Activated CD4-positive, CD25-positive, alpha-beta regulatory T cell treated with anti-CD3 and anti-CD28 coated beads, Interleukin-2, amount 50 U/mL, for 16 hours (primary cell): ENCODE data around the gene ARCN1.
"Not testable (repeated sequence)": the region's sequence is repeated elsewhere in the genome, so short reads cannot be mapped to it uniquely, and the experiment has no call there.

Source experiments
- DNase-seq: peaks from one replicate; pipeline ENCODE4 v3.0.0-alpha.2; 2020; ENCODE audit warnings: low read depth, low spot score

The ARCN1 gene

DNA sequence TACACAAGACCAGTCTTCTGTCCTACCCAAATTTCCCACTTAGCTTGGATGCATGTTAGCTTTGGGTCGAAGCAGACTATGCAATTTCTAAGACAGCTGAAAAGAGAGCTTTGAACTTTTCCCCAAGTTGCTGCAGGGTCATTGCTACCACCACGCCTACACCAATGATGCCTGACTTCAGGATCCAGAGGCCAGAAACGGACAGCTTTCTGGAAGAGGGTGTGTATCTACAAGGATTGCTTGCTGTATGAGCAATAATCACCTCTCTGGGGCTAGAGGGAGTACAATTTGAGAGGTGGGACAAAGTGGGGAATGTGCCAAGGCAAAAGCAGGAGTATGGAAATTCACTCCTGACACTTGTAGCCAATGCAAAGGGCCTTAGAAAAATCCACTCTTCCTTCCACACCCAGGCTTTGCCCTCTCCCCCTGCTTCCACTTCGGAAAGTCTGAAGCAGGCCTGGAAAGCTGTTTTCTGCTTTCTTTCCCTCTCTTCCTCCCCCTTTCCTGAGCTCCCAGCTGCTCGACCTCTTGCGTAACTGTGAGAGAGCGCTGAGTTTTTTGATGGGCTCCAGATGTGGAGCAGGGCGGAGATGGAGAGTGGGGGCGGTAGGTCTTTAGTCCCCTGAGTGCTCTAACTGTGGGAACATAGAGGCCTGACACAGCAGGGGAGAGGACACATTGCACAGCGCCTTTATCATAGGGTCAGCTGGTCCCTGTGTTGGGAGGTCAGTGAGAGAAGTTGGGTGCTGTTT is 33.1 kb downstream of the ARCN1 start:
- no peak for DNase-seq

- DNase-seq: no peak
These were observed 34.1 kb downstream of the ARCN1 start for GRCh38 chr11:118606157-118606843.

DNA sequence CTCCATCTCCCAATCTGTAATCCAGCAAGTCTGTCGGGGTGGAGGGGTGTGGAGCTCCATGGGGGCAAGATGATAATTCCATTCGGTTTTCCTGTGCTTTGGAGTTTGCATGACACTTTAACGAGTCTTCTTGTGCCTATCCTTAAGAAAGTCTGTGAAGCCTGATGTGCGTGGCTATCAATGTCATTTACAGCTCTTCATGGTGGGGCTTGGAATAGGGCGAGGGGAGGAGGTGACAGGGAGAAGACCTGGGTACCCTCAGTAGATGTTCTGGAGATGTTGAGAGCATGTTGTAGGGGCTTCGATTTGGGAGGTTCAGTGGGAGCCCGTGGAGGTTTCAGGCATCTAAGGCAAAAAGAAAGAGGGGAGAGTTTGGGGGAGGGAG is 34.6 kb downstream of the ARCN1 start:
- DNase-seq: no peak

DNA sequence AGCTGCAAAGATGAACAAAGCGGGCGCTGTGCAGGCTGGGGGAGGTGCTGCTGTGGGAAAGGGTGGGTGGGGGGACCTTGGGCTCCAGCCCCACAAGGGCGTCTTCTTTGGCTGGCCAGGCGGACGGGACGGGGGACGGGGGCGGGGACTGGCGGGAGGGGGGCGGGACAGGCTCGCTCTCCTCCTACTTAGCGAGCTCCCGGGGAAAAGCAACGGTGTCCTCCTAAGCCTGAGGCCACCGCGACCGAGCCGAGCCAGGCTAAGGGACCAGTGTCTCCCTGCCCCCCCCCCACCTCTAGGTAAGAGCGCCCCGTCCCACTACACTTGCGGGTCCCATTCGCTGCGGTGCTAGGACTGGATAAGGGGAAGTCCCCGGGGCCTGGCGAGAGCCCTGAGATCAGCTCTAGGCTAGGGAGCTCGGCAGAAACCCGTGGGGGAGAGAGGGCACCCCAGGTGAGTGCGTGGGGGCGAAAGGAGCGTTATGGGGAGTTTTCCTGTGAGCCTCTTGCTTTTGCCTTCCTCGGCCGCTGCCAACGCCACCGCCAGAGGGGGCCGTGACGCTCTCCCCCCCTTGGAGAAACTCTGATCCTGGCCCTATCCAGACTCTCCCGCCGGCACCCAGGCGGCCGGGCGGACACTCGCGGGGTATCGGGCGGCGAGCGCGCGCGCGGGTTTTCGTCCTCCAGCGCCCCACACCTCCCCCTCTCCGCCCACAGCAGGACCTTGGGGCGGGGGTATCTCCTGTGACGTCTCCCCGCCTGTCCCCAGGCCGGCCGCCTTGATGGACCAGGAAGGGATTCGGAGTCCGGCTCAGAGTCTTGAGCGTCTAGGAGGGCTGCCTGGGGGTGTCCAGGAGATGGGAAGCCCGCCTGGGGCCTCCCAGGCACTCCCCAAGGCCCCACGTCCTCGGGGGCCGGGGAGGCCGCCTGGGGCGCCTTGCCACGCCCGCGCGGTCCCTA is 35.5 kb downstream of the ARCN1 start, which contains the start of gene PHLDB1:
Gene PHLDB1, plus strand, starts transcription at position 215 of the 959 bp plus-strand sequence. CDS start 6,222 bp downstream, outside the sequence.
- DNase-seq: no peak

DNA sequence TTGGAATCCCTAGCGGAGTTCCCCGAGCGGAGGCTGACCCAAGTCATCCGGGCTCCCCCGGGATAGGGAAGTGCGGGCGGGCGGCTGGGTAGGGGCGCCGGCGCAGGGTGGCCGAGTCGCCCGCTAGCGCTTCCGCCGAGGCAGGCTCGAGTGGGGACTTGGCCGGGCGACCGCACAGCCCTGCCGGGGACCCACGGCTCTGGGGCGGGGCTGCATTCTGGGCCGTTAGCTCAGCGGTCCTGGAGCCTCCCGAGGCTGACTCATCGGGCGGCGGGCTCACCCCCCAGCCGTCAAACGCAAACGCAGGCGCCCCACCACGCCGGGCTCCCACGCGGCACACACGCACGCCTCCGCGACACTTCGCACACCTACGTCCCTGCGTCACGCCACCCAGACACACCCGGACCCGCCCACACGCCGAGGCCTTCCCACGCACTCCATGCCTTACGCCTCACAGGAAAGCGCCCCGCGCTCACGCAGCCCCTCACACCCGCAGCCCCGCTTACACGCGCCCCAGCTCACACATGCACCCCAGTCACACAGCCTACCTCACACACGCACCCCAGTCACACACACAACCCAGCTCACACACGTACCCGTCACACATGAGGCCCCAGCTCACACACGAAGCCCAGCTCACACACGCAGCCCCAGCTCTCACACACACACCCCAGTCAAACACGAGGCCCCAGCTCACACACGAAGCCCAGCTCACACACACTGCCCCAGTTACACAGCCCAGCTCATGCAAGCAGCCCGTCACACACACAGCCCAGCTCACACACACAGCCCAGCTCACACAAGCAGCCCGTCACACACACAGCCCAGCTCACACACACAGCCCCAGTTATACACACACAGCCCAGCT is 36.4 kb downstream of the ARCN1 start:
- DNase-seq: peak; percentile 56

DNA sequence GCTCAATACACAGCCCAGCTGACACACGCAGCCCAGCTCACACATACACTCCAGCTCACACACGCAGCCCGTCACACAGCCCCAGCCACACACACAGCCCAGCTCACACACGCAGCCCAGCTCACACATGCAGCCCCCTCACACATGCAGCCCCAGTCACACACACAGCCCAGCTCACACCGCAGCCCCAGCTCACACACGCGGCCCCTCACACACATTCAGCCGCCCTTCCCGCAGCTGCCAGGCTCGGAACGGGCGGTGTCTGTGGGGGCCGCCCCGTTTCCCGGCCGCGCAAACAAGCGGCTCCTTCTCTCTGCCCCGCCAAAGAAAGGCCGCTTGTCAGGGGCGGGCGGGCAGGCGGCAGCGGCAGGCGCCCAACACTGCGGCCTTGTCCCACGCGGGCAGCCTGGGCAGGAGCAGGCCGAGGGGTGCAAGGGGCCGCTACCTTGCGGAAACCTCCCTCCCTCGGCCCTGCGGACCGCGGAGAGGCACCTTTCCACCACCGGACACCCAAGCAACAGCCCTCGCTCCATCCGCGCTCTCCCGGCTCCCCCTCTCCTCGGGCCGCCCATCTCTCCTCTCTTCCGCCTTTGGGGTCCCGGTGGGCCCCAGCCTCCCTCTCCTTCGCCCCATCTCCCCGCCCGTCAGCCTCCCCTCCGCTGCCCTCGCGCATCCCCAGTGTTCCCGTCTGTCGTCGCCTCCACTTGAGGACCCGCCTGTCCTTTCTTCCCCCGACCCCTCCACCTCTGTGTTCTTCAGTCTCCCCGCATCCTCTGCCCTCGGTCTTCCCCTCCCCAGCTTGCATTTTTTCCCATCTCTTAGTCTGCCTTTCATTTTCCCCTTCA is 37.4 kb downstream of the ARCN1 start:
- DNase-seq: no peak

DNA sequence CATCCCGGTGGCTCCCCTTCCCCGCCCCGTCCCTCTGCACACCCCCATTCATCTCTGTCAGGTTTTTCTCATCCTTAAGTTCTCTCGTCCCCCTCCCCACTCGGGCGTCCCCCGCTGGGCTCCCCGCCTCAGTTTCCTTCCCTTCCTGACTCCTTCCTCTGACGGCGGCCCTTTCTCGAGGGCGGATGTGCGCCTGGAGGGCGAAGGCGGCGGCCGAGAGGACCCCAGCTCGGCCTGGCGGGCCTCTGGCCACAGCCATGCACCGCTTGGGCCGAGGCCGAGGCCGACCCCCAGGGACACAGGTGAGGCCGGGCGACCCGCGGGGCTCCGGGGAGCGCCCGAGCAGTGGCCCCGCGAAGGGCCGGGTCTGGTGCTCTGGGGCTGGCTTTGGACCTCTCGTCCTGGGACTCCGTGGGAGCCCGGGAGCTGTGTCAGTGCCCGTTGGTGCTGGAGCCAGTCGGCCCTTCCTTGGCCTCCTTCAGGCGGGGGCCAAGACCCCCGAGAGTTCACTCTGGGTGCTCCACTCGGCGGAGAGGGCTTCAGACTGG is 38.1 kb downstream of the ARCN1 start:
- no peak for DNase-seq

GRCh38 chr11:118610773-118611432 is 38.7 kb downstream of the ARCN1 start:
- peak; percentile 66 for DNase-seq

GRCh38 chr11:118611433-118611795 is 39.2 kb downstream of the ARCN1 start:
- DNase-seq: not testable (repeated sequence)

DNA sequence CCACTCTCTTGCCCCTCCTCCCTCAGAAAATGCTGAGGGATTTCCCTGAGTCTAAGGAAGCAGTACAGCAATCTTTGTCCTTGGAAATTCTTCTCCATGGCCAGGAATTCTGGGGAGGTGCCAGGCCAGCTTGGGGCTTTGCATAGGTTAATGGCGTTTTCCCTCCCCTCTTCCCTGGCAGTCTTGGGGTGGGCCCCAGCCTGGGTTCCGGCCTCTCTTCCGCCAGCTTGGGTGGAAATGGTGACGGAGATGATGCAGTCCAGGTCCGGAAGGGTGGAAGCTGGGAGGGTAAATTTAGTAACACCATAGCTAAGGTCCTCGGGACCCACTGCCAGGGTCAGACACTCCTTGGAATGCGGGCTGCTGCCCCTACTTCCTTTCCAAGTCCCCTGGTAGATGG is 40.2 kb downstream of the ARCN1 start:
- DNase-seq: no peak

DNA sequence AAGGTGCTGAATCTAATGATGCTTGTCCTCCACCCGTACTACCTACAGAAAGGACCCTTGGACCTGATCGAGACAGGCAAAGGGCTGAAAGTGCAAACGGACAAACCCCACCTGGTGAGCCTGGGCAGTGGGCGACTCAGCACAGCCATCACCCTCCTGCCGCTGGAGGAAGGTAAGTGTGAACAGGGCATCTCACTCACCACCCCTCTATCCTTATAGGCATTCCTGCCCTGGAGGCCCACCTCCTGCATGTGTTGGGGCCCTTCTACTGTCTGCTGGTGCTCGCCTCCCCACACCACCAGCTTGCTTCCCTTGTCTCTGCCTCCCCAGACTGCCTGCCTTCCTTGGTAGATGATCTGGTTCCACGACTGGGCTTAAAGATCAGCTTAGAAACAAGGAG is 42.3 kb downstream of the ARCN1 start:
- no peak for DNase-seq

DNA sequence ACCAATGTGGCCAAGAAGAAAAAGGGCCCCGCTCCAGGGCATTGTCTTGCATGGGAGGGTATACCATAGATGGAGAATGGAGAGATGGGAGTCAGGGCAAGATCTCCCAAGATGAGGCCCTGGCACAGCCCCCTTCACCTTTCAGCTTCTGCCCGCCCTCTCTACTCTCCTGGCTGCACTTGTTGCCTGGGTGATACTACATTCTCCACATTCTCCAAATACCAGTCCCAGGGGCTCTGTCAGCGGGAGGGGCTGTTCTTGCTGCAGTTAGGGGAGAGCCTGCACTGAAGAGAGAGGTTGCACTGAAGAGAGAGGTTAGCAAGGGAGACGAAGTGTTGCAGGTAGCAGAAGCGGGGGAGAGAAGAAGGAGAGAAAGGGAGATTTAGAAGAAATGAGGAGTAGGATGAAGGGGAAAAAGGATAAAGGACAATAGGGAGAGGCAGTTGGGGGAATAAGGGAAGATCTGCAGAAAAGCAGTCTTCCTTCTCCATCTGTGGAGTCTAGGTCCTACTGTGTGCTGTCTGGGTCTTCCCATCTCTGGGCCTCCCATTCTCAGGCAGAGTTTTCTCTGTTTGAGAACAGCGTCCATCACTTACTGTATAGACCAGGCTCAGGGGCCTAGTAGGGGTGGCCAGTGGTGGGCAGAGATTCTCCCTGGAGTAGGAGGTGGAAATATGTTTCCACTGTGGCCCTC is 43.2 kb downstream of the ARCN1 start:
- no peak for DNase-seq

DNA sequence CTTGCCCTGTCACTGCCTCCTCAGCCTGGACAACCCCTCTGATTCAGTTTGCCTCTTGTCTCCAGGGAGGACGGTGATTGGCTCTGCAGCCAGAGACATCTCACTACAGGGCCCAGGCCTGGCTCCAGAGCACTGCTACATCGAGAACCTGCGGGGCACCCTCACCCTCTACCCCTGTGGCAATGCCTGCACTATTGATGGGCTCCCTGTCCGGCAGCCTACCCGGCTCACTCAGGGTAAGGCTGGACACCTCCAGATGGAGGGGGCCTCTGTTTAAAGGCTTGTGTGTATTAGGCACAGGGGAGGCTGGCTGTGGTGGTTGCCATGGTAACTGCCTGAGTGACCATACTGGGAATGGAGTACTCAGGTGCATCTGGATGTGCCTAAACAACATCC is 43.8 kb downstream of the ARCN1 start:
- DNase-seq: no peak

DNA sequence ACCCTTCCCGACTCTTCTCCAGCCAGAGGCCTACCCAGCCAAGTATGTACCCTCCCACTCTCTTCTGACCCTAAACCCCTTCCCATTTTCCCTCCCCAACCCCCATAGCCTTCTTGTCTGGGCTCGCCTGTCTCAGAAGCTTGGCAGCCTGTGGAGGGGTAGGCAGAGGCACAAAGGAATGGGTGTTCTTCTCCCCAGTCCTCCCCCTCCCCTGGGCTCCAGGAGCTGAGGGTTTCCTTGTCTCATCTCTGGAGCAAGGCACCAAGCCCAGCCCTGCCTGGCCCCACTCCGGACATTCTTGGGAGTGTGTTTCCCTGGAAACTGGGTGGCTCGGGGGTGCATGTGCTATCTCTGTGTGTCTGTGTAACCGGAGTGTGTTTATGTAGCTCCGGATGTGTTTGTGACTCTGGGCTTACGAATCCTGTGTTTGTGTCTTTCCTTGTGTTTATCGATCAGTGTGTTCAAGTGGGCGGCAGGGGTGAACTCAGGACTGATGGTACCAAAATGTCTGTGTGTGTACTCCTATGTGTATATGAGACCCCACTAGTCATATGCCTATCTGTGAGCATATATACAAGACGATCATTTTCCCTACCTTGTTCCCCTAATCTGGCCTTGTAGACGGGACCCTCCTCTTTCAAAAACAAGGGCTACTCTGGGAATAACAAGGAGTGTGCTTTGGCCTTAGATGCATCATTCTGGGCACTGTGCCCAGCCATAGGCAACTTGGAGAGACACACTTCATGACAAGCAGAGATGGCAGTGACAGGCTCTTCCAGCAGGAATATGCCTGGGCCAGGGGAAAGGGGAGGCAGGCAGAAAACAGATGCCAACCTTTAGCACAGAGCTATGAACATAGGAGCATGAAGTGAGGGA is 46.1 kb downstream of the ARCN1 start:
- DNase-seq: no peak

DNA sequence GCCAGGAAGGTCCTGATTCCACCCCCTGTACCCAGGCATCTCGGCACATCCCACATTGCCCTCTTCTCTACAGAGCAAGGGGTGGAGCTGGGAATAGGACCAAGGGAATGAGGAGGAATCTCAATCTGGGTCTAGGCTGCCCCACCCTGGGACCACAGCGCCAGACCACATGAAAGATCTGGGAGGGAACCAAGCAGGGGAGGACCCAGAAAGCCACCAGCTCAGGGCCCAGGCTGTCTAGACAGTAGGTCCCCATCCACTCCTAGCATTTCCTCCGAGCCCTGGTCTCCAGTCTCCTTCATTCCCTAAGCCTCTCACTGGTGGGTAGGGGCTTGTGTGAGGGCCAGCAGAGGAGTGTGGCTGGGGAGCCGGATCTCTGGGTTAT is 46.8 kb downstream of the ARCN1 start:
- no peak for DNase-seq

- no peak for DNase-seq
These were observed 47.4 kb downstream of the ARCN1 start for GRCh38 chr11:118619444-118620197.

GRCh38 chr11:118620529-118621070 is 48.4 kb downstream of the ARCN1 start:
- DNase-seq: no peak
